Adrenal gland (tissue), 5 donors: Measurements from ENCODE around the gene PGR.

Source experiments
- POLR2A ChIP-seq, 2 donors: fragments of 450-650 bp; IDR thresholded peaks; one replicate each; pipeline ENCODE4 v1.6.1; 2017; ENCODE audit warnings: antibody characterized with exemption in 2 of 2, mild to moderate bottlenecking in 2 of 2, moderate library complexity in 1 of 2
- TF ChIP-seq, protein P1 (sequence below), 6 experiments: fragments of 450-650 bp in 4 of 6; fragments of 200-600 bp in 2 of 6; sonication (generic) in 1 of 6; IDR thresholded peaks; 1 replicate in 5 of 6; 2 replicates in 1 of 6; pipeline versions ENCODE4 v1.5.1 to v1.8.0; 2016 to 2021; ENCODE audit warnings: antibody characterized with exemption in 6 of 6, mild to moderate bottlenecking in 2 of 6, moderate library complexity in 1 of 6
- donor health status: DM: no; HTN: no; CAD: no.

DNA sequence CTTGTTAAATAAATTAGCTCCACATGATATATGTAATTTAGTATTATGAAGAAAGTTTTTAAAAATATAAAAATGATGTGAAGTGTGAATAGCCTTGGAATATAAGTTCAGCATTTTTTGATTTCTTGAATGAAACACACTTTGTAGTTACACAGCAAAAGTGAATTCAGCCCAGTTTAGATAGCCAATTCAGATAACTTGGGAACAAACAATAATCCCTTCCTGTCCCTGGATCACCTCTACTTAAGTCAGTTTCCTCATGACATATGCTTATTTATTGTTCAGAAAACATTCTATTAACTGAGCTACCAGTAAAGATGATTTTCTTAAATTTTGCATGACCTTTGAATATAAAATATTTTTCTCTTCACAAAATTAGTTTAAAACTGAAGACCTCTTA is 107.4 kb downstream of the PGR start:
- TF ChIP-seq, protein P1, sequence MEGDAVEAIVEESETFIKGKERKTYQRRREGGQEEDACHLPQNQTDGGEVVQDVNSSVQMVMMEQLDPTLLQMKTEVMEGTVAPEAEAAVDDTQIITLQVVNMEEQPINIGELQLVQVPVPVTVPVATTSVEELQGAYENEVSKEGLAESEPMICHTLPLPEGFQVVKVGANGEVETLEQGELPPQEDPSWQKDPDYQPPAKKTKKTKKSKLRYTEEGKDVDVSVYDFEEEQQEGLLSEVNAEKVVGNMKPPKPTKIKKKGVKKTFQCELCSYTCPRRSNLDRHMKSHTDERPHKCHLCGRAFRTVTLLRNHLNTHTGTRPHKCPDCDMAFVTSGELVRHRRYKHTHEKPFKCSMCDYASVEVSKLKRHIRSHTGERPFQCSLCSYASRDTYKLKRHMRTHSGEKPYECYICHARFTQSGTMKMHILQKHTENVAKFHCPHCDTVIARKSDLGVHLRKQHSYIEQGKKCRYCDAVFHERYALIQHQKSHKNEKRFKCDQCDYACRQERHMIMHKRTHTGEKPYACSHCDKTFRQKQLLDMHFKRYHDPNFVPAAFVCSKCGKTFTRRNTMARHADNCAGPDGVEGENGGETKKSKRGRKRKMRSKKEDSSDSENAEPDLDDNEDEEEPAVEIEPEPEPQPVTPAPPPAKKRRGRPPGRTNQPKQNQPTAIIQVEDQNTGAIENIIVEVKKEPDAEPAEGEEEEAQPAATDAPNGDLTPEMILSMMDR (IDR thresholded peaks at IDR 0.05) = no peak
- no peak for TF ChIP-seq POLR2A (IDR thresholded peaks at IDR 0.05)
